T47D (cell line): Measurements from ENCODE around the gene NKAIN2.
"Not testable (repeated sequence)": the region's sequence is repeated elsewhere in the genome, so short reads cannot be mapped to it uniquely, and the experiment has no call there.

Experiments
- DNase-seq, 2 experiments: peaks; one replicate each; pipeline versions ENCODE4 v3.0.0 to v3.0.0-alpha.2; 2011 to 2012; ENCODE audit warnings: low read depth in 1 of 2, low spot score in 1 of 2
- JUND ChIP-seq: IDR thresholded peaks from 2 replicates; pipeline ENCODE4 v1.6.1; 2012; ENCODE audit warnings: low read depth
- in situ Hi-C: cut with HindIII; loops from 2 replicates; pipeline ENCODE4 v1.10.0; 2016; ENCODE audit warnings: low sequenced_read_pairs, low pct_unique_long_range_greater_than_20kb

The NKAIN2 gene

DNA sequence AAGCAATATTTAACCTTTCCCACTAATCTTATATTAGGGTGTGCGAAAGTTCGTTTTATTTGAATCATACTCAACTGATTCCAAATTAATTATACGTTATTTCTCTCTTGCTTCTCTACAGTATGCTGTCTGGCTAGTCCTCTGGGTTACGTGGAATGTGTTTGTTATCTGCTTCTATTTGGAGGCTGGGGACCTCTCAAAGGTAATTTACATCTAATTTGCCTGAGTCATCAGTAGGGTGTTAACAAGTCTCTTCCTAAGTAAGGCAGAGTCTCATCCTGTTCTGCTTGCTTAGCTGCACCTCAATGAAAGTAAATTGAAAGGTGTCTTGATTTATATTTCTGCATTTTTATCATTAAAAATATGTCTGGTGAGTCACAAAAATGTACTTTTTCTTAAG, 551.5 kb downstream of the NKAIN2 start:
- DNase-seq = no peak
- TF ChIP-seq JUND = no peak
- in situ Hi-C loops = no loop called here

DNA sequence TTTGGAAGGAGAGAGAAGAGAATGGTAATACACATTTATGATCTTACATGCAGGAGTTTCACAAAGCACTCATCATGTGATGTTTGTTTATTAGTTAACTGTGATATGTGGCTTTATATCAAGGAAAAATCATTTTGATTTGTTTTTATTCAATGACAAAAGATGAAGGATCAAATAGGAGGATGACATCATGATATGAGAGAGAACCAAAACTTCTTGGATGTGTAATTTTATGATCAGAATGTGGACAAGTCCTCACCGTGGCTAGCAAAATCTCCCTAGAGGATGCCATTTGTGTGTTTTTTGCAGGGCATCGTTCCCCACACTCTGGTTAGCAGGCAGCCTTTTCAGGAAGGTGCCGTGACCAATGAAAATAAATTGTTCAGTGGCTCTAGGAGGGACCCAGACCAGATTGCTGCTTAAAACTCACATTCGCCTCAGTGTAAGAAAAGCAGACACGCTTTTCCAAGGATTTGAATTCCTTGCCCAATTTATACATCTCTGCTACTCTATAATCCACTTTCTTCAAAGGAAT, 552.7 kb downstream of the NKAIN2 start:
- in situ Hi-C loops = no loop called here
- TF ChIP-seq JUND = no peak
- DNase-seq = no peak

DNA sequence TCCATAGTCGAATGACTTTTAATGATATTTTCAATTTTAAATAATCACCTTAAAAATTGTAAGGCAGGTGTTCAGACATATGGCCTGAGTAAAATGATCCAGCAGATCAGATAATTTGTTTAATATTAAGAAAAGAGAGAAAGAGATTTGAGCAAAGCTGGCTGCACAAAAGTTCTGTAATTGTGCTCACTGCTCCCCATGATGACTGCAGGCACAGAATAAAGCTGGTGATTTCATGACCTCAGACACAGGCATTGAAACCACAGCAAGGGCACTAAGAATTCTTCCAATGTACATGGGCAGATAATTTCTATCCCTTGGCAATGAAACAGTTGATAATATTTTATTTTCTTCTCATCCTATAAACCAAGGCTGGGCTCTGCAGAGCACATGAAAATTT, 553.1 kb downstream of the NKAIN2 start:
- in situ Hi-C loops = no loop called here
- no peak for TF ChIP-seq JUND
- no peak for DNase-seq

DNA sequence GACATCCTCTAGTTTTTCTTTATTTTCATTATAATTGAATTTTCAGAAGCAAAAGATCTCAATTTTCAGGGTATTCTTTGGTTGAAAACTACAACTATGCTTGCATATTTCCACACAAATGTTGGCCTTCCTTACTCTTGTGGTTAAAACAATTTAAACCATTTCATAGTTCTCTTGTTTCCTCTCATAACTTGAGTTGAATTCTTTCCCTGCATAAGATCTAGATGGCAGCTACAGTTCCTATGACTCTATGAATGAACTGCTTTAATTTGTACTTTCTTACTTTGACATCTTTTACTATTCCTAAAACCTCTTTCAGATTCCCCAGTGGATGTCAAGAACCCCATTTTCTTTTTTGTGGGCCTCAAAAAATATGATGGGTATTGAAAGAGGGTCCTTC, 564.5 kb downstream of the NKAIN2 start:
- DNase-seq = no peak
- in situ Hi-C loops = no loop called here

DNA sequence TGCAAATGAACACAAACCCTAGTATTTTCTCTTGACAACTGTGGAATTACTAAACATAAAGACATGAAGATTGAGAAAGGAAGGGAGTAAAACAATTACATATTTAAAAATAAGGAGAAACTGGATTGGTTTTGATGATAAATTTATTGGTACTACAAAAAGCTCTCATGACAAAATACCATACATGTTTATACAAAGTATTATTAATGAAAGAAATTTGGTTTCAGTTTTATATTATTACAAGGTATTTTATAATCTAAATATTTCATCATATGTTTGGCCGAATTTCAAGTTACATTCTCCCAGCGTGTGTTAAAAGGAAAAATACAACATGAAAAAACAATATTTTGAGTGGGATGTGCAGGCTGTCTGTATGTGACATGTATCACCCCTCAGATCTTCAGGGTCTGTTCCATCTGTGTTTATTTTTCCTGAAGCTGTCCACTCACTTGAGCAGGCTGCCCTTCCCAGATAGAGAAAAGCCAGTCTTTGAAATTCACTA, 568.4 kb downstream of the NKAIN2 start:
- no peak for DNase-seq
- in situ Hi-C loops = no loop called here
- TF ChIP-seq JUND = no peak

More for the DNA sequence above, 564.5 kb downstream of the NKAIN2 start:
- no peak for TF ChIP-seq JUND

DNA sequence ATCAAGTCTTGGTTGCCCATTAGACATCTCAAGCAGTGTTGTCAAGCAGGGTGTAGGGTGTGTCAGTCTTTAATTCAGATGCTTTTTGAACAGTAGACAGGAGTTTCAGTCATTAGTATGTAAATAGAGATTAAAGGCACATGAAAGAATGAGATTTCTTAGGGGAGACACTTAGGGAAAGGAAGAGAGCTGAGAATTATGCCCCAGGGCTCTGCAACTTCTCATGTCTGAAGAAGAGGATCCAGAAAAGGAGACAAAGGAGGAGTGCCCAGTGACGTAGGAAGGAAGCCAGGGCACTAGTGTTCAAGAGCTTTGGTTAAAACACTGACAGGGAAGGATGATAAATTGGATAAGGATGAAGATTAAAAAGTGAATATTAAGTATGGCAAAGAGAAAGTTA, 569.7 kb downstream of the NKAIN2 start:
- no peak for DNase-seq
- no peak for TF ChIP-seq JUND
- in situ Hi-C loops = no loop called here

DNA sequence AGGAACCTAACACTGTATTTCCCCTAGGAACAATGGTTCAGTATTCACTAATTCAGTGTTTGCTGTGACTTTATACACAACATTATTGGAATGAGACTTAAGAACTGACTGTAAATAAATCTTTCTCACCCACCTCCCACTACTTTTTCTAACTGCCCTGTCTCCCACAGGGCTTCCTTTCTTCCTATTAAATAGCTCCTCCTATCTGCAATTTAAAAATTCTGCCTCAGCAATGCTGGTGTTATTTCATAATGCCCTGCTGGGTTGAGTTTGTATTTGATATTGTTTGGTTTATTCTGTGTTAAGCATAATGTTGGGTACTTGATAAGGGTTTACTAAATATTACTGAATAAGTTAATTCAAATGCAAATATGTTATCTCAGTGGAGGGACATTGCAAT, 585.5 kb downstream of the NKAIN2 start:
- in situ Hi-C loops = no loop called here
- no peak for DNase-seq
- TF ChIP-seq JUND = no peak

DNA sequence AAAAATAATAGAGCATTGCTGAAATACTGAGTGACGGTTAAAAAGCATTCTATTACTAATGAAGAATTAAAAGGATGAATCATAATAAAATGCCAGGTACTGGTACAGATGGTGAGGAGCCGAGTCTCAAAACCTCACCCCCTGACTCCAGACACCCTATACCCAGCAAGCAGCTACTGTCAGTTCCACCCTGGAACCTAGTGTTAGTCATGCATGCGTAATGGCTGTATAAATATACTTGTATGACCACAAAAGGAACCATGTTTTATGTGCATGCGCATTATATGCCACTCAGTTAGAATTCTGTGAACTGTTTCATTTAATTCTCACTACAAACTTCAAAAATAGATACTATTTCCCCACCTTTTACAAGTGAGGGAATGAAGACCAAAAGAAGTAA, 589.9 kb downstream of the NKAIN2 start:
- no peak for TF ChIP-seq JUND
- in situ Hi-C loops = no loop called here
- DNase-seq = no peak

DNA sequence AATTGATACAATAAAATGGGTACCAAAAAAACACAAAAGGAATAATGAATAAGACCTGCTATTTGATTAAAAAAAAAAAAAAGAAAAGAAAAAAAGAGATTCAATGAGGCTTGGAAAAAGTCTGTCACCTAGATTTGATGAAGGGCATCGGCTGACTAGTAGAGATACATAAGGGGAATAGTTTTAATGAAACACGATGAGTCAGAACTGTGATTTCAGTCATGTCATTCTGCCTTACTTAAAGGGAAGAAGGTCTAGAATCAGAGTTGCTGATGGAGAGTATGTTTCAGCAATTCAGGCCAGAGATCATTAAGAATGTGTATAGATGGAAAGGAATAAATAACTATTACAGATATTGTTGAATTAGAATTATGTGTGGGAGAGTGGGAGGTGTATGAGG, 592.7 kb downstream of the NKAIN2 start:
- in situ Hi-C loops = no loop called here
- TF ChIP-seq JUND = no peak
- no peak for DNase-seq

DNA sequence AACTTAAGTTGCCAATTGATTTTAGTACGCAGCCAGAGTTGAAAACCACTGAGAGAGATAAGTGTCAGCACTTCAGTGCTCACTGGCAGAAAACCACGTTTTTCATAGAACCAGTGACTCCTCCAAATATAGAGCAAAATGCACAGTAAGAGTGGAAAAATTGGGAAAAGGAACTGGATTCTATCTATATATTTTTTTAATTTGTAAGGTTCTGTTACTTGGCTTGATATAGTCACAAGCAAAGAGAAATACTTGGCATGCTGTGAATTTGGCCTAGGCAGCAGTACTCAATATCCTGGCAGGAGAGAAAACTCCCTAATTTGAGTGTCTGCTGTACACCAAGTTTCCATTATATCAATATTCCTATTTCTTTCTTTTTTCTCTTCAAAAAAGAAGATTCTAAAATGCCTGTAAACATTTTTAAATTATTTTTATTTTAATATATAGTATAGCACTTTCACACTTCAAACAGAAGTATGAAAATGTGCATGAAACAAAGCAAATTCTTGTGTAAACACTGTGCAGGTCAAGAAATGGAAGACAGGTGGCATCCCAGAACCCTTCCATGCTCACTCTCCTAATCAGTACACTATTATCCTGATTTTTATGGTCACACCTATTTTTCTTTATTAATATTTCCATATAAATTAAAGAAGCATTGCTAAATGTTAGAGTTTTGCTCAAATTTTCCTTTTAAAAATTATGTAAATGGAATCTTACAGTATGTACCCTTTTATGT, 596.8 kb downstream of the NKAIN2 start:
- no peak for DNase-seq
- in situ Hi-C loops = no loop called here
- TF ChIP-seq JUND = no peak

DNA sequence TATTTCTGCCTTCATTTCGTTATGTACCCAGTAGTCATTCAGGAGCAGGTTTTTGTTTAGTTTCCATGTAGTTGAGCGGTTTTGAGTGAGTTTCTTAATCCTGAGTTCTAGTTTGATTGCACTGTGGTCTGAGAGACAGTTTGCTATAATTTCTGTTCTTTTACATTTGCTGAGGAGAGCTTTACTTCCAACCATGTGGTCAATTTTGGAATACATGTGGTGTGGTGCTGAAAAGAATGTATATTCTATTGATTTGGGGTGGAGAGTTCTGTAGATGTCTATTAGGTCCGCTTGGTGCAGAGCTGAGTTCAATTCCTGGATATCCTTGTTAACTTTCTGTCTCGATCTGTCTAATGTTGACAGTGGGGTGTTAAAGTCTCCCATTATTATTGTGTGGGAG, 606.8 kb downstream of the NKAIN2 start:
- DNase-seq, in situ Hi-C loops: not testable (repeated sequence)

DNA sequence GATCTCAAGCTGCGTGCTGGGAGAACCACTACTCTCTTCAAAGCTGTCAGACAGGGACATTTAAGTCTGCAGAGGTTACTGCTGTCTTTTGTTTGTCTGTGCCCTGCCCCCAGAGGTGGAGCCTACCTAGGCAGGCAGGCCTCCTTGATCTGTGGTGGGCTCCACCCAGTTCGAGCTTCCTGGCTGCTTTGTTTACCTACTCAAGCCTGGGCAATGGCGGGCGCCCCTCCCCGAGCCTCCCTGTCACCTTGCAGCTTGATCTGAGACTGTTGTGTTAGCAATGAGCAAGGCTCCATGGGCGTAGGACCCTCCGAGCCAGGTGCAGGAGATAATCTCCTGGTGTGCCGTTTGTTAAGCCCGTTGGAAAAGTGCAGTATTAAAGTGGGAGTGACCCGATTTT, 609.0 kb downstream of the NKAIN2 start:
- in situ Hi-C loops, DNase-seq: not testable (repeated sequence)

DNA sequence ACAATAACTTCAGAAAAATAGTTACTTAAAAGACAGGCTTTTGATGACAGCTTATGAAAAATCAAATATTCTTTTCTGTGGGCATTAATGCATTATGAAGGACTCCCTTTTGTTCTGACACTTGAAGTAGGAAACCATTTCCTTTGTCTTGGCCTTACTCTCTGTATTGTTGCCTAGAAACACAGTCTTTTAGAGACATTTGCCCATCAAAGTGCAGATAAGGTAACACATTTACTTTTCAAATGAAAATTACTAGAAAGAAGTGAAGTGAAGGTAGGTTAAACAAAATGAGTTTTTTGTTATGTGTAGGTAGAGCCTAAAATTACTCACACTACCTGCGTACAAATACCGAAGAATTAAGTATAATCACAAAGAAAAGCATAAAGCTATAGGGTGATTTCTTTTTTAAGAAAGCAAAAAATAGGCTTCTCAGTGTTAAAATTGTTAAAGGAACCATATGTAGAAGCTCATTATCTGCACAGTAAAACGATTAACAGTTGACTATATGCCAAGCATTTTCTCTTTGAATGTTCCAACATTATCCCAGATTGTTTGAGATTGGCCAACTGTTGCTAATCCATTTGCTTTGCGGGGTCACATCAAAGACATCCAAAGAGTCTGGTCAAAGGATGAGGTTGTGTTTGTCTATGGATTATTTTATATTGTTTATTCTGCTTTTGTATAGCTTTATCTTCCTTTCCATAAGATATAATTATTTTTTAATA, 616.6 kb downstream of the NKAIN2 start:
- no peak for DNase-seq
- in situ Hi-C loops = no loop called here
- TF ChIP-seq JUND = no peak
